ENCODE data around the gene ODC1. TPM values are rescaled to one million over a fixed set of nuclear protein-coding genes. Genes with fewer than 3 reads are reported as not detected.
"Not testable (repeated sequence)": the region's sequence is repeated elsewhere in the genome, so short reads cannot be mapped to it uniquely, and the experiment has no call there.

ODC1 gene
- total RNA-seq, 1 donor from 2014 or later: 715 TPM

GRCh38 chr2:10448576-10449485 is 704 bp upstream of the ODC1 start:
- DNase-seq (ENCODE audit: low read depth): peak; percentile 72
- FAIRE-seq: no peak
- Histone ChIP-seq H3K36me3 (ENCODE audit: control insufficient read depth, insufficient read depth, low read length) (peaks cover 6% of the 10 kb centered on the region), H3K27me3 (ENCODE audit: control insufficient read depth, insufficient read depth, low read length) (no peaks in the 10 kb centered on the region), H3K4me3 (ENCODE audit: low read depth, low read length) (peak overlapping the region; percentile 42)
- peak; percentile 32 for TF ChIP-seq CTCF (IDR thresholded peaks at IDR 0.05; ENCODE audit: insufficient read depth, low read length, severe bottlenecking)

DNA sequence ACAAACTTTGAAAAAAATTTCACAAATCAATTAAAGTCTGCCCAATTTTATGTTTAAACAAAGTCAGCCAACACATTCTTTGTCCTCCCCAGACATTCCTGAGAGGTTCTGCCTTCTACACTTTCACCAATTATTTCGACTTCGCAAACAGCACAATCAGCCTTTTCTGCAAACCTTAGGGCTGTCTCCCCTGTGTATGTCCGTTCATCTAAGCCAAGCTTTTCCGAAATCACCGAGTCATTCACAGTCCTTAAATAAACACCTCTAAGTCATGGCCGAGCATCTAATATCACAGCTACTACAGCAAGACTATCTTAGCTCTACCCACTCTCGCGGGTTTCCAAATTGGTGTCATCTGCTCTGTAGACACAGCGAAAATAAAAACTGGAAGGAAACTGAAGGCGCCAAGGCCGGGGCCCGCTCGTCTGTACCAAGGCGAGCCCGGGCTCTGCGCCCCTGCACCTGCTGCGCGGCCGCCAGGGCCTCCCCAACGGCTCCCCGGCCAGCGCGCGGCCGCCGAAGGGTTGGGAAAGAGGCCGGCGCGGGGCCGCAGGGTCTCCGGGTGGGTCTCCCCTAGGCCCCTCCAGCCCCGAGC is 730 bp downstream of the ODC1 start:
- no peak for TF ChIP-seq CTCF (IDR thresholded peaks at IDR 0.05; ENCODE audit: insufficient read depth, low read length, severe bottlenecking)
- FAIRE-seq (no peak), DNase-seq (ENCODE audit: low read depth) (no peak)
- peak overlapping the region; percentile 65 for H3K4me3 ChIP-seq (ENCODE audit: low read depth, low read length)
- peaks cover 12% of the 10 kb centered on the region for H3K36me3 ChIP-seq (ENCODE audit: control insufficient read depth, insufficient read depth, low read length)
- H3K27me3 ChIP-seq (ENCODE audit: control insufficient read depth, insufficient read depth, low read length): no peaks in the 10 kb centered on the region

DNA sequence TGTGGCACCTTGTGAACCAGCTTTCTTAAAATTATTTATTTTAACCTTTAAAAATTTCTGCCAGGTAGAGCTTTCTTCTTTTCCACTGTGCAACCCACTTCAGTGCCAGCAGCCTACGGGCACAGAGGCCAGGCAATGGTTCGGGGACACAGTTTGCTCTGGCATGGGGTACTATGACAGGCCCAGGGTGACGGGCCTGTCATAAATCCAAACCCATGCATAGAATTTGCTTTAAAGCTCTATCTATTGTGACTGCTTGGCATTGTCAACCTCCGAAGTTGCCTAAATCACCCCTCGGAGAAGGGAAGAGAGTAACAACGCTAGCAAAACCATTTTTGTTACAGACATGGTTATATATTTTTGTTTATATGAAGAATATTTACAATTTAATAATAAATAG is 1.5 kb downstream of the ODC1 start:
- peaks cover 18% of the 10 kb centered on the region for H3K36me3 ChIP-seq (ENCODE audit: control insufficient read depth, insufficient read depth, low read length)
- no peaks in the 10 kb centered on the region for H3K27me3 ChIP-seq (ENCODE audit: control insufficient read depth, insufficient read depth, low read length)
- FAIRE-seq (no peak), DNase-seq (ENCODE audit: low read depth) (no peak)
- peak overlapping the region; percentile 1 for H3K4me3 ChIP-seq (ENCODE audit: low read depth, low read length)
- TF ChIP-seq CTCF (IDR thresholded peaks at IDR 0.05; ENCODE audit: insufficient read depth, low read length, severe bottlenecking): no peak

- no peak for FAIRE-seq
- H3K36me3 ChIP-seq (ENCODE audit: control insufficient read depth, insufficient read depth, low read length): peaks cover 26% of the 10 kb centered on the region
- no peaks in the 10 kb centered on the region for H3K27me3 ChIP-seq (ENCODE audit: control insufficient read depth, insufficient read depth, low read length)
- H3K4me3 ChIP-seq (ENCODE audit: low read depth, low read length): no peak overlapping the region
- no peak for TF ChIP-seq CTCF (IDR thresholded peaks at IDR 0.05; ENCODE audit: insufficient read depth, low read length, severe bottlenecking)
- no peak for DNase-seq (ENCODE audit: low read depth)
These were observed 3.7 kb downstream of the ODC1 start for GRCh38 chr2:10444463-10444862.

GRCh38 chr2:10442469-10443126 is 5.5 kb downstream of the ODC1 start:
- H3K36me3 ChIP-seq (ENCODE audit: control insufficient read depth, insufficient read depth, low read length): peaks cover 26% of the 10 kb centered on the region
- H3K27me3 ChIP-seq (ENCODE audit: control insufficient read depth, insufficient read depth, low read length); FAIRE-seq; H3K4me3 ChIP-seq (ENCODE audit: low read depth, low read length); DNase-seq (ENCODE audit: low read depth): not testable (repeated sequence)

- Histone ChIP-seq H3K27me3 (ENCODE audit: control insufficient read depth, insufficient read depth, low read length) (no peaks in the 10 kb centered on the region), H3K4me3 (ENCODE audit: low read depth, low read length) (no peak overlapping the region), H3K36me3 (ENCODE audit: control insufficient read depth, insufficient read depth, low read length) (peaks cover 26% of the 10 kb centered on the region)
- FAIRE-seq (no peak), DNase-seq (ENCODE audit: low read depth) (no peak)
- no peak for TF ChIP-seq CTCF (IDR thresholded peaks at IDR 0.05; ENCODE audit: insufficient read depth, low read length, severe bottlenecking)
These were observed 6.2 kb downstream of the ODC1 start for GRCh38 chr2:10441948-10442347.
